Coronary artery (tissue), 2 donors: Measurements from ENCODE around the gene BICD2.
"Not testable (repeated sequence)": the region's sequence is repeated elsewhere in the genome, so short reads cannot be mapped to it uniquely, and the experiment has no call there.

Source experiments
- DNase-seq: peaks from one replicate; pipeline ENCODE4 v3.0.0-alpha.2; 2017; ENCODE audit warnings: low spot score
- H3K27ac ChIP-seq, 2 donors: fragments of 200-600 bp; sonication (generic); one replicate each; pipeline ENCODE4 v1.5.1; 2016 to 2019
- H3K4me3 ChIP-seq: fragments of 200-600 bp; sonication (generic); 2 replicates; pipeline ENCODE4 v1.5.1; 2016; ENCODE audit warnings: mild to moderate bottlenecking, moderate library complexity
- CTCF ChIP-seq: fragments of 200-600 bp; sonication (generic); IDR thresholded peaks from one replicate; pipeline ENCODE4 v1.5.1; 2019; ENCODE audit warnings: antibody characterized with exemption

Gene BICD2

DNA sequence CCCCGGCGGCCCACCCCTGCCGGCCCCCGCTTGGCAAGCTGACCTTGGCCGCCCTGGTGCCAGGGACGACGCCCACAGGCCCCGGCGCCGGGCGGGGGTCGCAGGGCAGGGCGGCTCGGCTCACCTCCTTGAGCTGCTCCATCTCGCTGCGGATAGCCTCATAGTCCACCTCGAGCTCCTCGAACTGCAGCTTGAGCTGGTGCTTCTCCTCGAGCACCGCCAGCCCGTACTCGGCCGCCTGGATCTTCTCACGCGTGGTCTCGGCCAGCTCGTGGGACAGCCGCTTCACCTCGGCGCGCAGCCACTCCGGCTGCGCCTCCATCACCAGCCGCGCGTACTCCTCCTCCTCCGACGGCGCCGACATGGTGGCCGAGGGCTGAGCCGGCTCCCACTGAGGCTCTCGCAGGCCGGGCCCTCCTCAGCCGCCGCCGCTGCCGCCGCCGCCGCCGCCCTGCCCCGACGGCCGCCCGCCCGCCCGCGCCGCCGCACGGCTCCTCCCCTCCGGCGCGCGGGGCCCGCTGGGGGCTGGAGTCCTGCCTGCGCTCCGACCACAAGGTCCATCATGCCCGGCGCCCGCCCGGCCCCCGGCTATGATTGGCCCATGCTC lies at the start of gene BICD2:
BICD2 (minus strand) TSS at position 453 of the 607 bp plus-strand sequence; CDS start at position 364, 89 bp downstream.
- H3K4me3 ChIP-seq, result peak within 1 kb of the TSS; percentile 100
- no peak for DNase-seq
- peak within 1 kb of the TSS; percentile 97 to 100 for H3K27ac ChIP-seq
- no peak for TF ChIP-seq CTCF

- not testable (repeated sequence) for DNase-seq, H3K27ac ChIP-seq
- H3K4me3 ChIP-seq, result peak overlapping the region; percentile 41
Measured at GRCh38 chr9:92809629-92810326, 45.1 kb upstream of the BICD2 start.

GRCh38 chr9:92808726-92809451 lies 44.3 kb upstream of the BICD2 start:
- no peak for TF ChIP-seq CTCF
- no peak overlapping the region for H3K27ac ChIP-seq
- H3K4me3 ChIP-seq, result peak overlapping the region; percentile 41
- DNase-seq, result no peak

GRCh38 chr9:92807757-92808725 lies 43.4 kb upstream of the BICD2 start:
- TF ChIP-seq CTCF, result no peak
- Histone ChIP-seq H3K4me3 (peak overlapping the region; percentile 41), H3K27ac (no peak overlapping the region)
- no peak for DNase-seq

DNA sequence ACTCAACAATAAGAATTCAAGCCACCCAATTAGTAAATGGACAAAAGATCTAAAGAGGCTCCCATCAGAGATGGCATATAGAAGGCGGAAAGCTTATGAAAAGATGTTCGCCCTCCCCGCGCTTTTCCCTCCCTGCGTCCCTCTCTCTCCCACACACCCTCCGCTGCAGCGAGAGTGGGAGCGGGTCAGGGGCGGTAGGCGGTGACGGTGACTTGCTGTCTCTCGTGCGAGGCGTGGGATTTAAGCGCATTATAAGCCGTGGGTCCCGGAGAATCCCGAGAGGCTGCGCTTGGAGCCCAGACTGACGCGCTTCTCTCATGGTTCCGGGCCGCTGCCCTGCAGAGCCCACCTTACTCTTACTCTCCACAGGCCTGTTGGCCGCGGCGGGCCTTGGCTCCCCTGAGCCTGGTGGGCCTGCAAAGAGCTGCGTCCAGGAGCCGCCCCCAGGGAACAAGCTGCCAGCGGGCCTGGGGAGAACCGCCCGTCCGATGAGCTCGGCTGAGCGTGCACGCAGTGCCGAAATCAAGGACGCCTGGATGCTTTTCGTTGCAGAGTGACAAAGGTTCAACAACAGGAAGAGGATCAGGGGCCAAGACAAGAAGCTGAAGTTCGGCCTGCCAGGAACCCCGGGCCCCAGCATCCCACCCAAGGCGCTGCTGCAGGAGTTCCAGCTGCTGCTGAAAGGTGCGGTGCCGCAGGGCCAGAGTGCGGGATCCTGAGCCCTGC lies 42.6 kb upstream of the BICD2 start:
- peak overlapping the region; percentile 41 for H3K4me3 ChIP-seq
- DNase-seq, result no peak
- no peak for TF ChIP-seq CTCF
- no peak overlapping the region for H3K27ac ChIP-seq

- TF ChIP-seq CTCF, result no peak
- DNase-seq, result no peak
- Histone ChIP-seq H3K4me3 (no peak overlapping the region), H3K27ac (no peak overlapping the region)
Measured at GRCh38 chr9:92804727-92805126, 40.1 kb upstream of the BICD2 start.
